ENCODE data around the gene FAM20C. TPM values are rescaled to one million over a fixed set of nuclear protein-coding genes. Genes with fewer than 3 reads are reported as not detected.

FAM20C gene
- total RNA-seq, 1 donor from 2014 or later, result 22.1 TPM

DNA sequence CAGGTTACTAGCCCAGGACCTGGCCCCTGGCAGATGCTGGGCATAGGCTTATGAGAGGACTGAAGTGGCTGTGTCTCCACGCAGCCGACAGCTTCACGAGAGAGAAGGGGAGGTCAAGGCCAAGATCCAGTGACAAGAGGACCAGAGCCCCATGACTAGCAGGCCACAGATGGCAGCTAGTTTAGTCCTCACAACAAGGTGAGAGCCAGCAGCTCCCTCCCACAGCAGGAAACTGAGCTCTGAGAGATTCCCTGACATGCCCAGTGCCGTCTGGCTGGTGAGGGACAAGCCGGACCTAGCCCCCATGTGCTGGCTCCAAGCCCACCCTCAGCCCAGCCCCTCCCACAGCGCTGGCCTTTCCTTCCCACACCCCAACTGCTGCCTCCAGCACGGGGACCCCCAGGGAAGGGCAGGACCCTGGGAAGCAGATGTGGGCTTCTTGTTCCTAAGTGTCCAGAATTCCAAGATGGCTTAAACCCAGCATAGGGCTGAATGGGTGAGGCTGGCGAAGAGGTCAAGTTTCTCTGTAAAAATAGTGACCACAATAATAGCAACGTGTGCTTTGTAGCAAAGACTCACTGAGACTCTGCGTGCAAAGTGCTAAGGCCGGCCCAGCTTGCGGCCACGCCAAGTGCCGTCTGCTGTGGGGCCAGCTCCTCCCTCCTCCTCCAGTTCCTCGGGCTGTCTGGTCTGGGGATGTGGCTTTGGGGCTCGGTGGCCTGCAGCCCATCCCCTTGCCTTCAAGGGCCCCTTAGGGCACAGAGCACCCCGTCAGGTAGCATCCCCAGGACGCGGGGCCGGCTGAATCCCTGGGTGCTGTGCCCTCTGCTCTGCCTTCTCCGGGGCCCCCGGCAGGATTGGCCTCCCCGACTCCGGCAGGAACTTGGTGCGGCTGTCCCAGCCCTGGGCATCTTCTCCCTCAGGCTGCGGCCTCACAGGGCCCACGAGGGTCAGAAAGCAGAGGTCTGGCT lies 7.8 kb upstream of the FAM20C start:
- TF ChIP-seq POLR2A (IDR thresholded peaks at IDR 0.05), result no peak
- peak in 1 of 2 donors; percentile 50 for TF ChIP-seq POLR2AphosphoS5 (IDR thresholded peaks at IDR 0.05; ENCODE audit: insufficient read depth in 1 of 2, low read depth in 1 of 2)
- TF ChIP-seq CTCF (IDR thresholded peaks at IDR 0.05), result no peak
- Histone ChIP-seq H3K4me1 (peaks cover 10% of the 10 kb centered on the region), H3K4me3 (no peak overlapping the region), H3K27me3 (no peaks in the 10 kb centered on the region), H3K9me3 (no peaks in the 10 kb centered on the region), H3K27ac (peak overlapping the region; percentile 52), H3K36me3 (no peaks in the 10 kb centered on the region)
- intact Hi-C loops (cut with DNase I), result no loop called here
- DNase-seq (ENCODE audit: extremely low spot score in 2 of 2), result no peak

DNA sequence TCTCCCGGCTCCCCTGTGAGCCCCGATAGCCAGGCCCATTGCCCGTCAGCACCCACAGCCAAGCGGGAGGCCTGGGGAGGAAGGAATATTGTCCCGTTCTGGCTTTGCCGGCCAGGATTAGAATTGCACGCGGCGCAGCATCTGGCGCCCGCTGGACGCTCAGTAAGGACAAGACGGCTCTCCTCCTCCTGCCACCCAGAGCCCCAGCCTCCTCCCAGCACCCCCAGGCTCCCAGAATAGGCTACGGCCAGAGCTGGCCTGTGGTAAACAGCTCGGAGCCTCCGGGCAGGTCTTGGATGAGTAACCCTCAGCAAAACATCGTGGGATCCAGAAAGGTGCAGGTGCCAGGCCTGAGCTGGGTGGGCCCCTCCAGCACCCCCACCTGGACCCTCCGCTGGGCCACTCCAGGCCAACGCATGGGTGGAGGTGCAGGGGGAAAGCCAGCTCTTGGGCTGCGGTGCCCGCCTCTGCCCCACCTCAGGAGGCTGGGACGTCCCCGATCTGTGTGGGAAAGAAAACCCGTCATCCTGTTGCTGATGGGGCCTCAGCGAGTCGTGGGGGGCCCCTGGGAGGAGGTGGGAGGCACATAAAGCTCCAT lies 5.8 kb upstream of the FAM20C start:
- TF ChIP-seq CTCF (IDR thresholded peaks at IDR 0.05), result no peak
- TF ChIP-seq POLR2AphosphoS5 (IDR thresholded peaks at IDR 0.05; ENCODE audit: insufficient read depth in 1 of 2, low read depth in 1 of 2), result no peak
- no peak for TF ChIP-seq POLR2A (IDR thresholded peaks at IDR 0.05)
- Histone ChIP-seq H3K9me3 (no peaks in the 10 kb centered on the region), H3K4me3 (no peak overlapping the region), H3K27me3 (no peaks in the 10 kb centered on the region), H3K36me3 (no peaks in the 10 kb centered on the region), H3K27ac (no peak overlapping the region), H3K4me1 (peaks cover 19% of the 10 kb centered on the region)
- no peak for DNase-seq (ENCODE audit: extremely low spot score in 2 of 2)
- intact Hi-C loops (cut with DNase I), result no loop called here

- TF ChIP-seq CTCF (IDR thresholded peaks at IDR 0.05), result no peak
- TF ChIP-seq POLR2A (IDR thresholded peaks at IDR 0.05), result no peak
- no peak for TF ChIP-seq POLR2AphosphoS5 (IDR thresholded peaks at IDR 0.05; ENCODE audit: insufficient read depth in 1 of 2, low read depth in 1 of 2)
- Histone ChIP-seq H3K4me3 (no peak overlapping the region), H3K27ac (no peak overlapping the region), H3K9me3 (no peaks in the 10 kb centered on the region), H3K27me3 (no peaks in the 10 kb centered on the region), H3K36me3 (no peaks in the 10 kb centered on the region), H3K4me1 (peaks cover 21% of the 10 kb centered on the region)
- intact Hi-C loops (cut with DNase I), result no loop called here
- no peak for DNase-seq (ENCODE audit: extremely low spot score in 2 of 2)
Observed at GRCh38 chr7:187227-187927, 5.0 kb upstream of the FAM20C start.

DNA sequence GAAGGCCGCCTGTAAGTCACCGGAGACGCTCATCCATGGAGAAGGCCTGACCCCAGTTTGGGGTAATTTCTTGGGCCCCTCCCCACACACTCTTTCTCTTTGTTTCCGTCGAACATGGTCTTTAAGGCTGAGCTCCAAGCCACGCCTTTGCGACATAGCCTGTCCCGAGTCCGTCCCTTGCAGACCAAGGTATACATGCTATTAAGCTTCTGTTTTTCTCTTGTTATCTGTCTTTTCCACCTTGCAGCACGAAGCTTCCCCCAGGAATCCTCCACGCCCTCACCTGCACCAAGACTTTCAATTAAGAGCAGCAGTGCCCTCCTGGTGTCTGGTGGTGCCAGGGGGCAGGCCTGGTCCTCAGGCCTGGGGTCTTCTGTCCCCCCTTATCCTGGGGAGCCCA lies 4.2 kb upstream of the FAM20C start:
- no peak overlapping the region for H3K27ac ChIP-seq
- H3K4me3 ChIP-seq, result no peak overlapping the region
- no peak for DNase-seq (ENCODE audit: extremely low spot score in 2 of 2)
- H3K27me3 ChIP-seq, result no peaks in the 10 kb centered on the region
- H3K4me1 ChIP-seq, result peaks cover 21% of the 10 kb centered on the region
- H3K9me3 ChIP-seq, result no peaks in the 10 kb centered on the region
- intact Hi-C loops (cut with DNase I), result no loop called here
- H3K36me3 ChIP-seq, result no peaks in the 10 kb centered on the region
- TF ChIP-seq POLR2AphosphoS5 (IDR thresholded peaks at IDR 0.05; ENCODE audit: insufficient read depth in 1 of 2, low read depth in 1 of 2) (no peak), POLR2A (IDR thresholded peaks at IDR 0.05) (no peak), CTCF (IDR thresholded peaks at IDR 0.05) (no peak)
